Measurements from ENCODE around the gene SLC6A13. TPM values are rescaled to one million over a fixed set of nuclear protein-coding genes. Genes with fewer than 3 reads are reported as not detected.

The SLC6A13 gene
- total RNA-seq, 2 donors from 2014 or later = 0.85 TPM; not detected in 1

GRCh38 chr12:196436-196835 is 66.2 kb downstream of the SLC6A13 start:
- H3K4me1 ChIP-seq (replicated peaks) = no peaks in the 10 kb centered on the region
- intact Hi-C loops (cut with DNase I) = no loop called here
- no peaks in the 10 kb centered on the region for H3K9me3 ChIP-seq
- TF ChIP-seq POLR2A (IDR thresholded peaks at IDR 0.05) (no peak), CTCF (IDR thresholded peaks at IDR 0.05) (no peak), POLR2AphosphoS5 (IDR thresholded peaks at IDR 0.05) (no peak)
- no peak overlapping the region for H3K4me3 ChIP-seq
- DNase-seq (ENCODE audit: low spot score) = no peak
- H3K36me3 ChIP-seq = no peaks in the 10 kb centered on the region
- H3K27me3 ChIP-seq (replicated peaks; ENCODE audit: insufficient read depth) = no peaks in the 10 kb centered on the region
- WGBS = 76% methylated on average over 4 of the region's 4 CpGs
- H3K27ac ChIP-seq = no peak overlapping the region

GRCh38 chr12:195951-196350 is 66.7 kb downstream of the SLC6A13 start:
- no peaks in the 10 kb centered on the region for H3K36me3 ChIP-seq
- no peak overlapping the region for H3K4me3 ChIP-seq
- H3K27ac ChIP-seq = no peak overlapping the region
- H3K4me1 ChIP-seq (replicated peaks) = no peaks in the 10 kb centered on the region
- no peak for TF ChIP-seq POLR2AphosphoS5 (IDR thresholded peaks at IDR 0.05)
- no peak for TF ChIP-seq CTCF (IDR thresholded peaks at IDR 0.05)
- no peak for TF ChIP-seq POLR2A (IDR thresholded peaks at IDR 0.05)
- WGBS = 92% methylated on average over 15 of the region's 15 CpGs
- intact Hi-C loops (cut with DNase I) = no loop called here
- no peaks in the 10 kb centered on the region for H3K9me3 ChIP-seq
- DNase-seq (ENCODE audit: low spot score) = no peak
- H3K27me3 ChIP-seq (replicated peaks; ENCODE audit: insufficient read depth) = no peaks in the 10 kb centered on the region

GRCh38 chr12:195156-195555 is 67.5 kb downstream of the SLC6A13 start:
- H3K27me3 ChIP-seq (replicated peaks; ENCODE audit: insufficient read depth) = no peaks in the 10 kb centered on the region
- TF ChIP-seq POLR2AphosphoS5 (IDR thresholded peaks at IDR 0.05) (no peak), POLR2A (IDR thresholded peaks at IDR 0.05) (no peak), CTCF (IDR thresholded peaks at IDR 0.05) (no peak)
- H3K4me3 ChIP-seq = no peak overlapping the region
- 83% methylated on average over 5 of the region's 5 CpGs for WGBS
- intact Hi-C loops (cut with DNase I) = no loop called here
- no peaks in the 10 kb centered on the region for H3K4me1 ChIP-seq (replicated peaks)
- no peaks in the 10 kb centered on the region for H3K9me3 ChIP-seq
- no peaks in the 10 kb centered on the region for H3K36me3 ChIP-seq
- DNase-seq (ENCODE audit: low spot score) = no peak
- no peak overlapping the region for H3K27ac ChIP-seq

GRCh38 chr12:194276-194675 is 68.4 kb downstream of the SLC6A13 start:
- intact Hi-C loops (cut with DNase I) = no loop called here
- no peaks in the 10 kb centered on the region for H3K9me3 ChIP-seq
- 83% methylated on average over 7 of the region's 7 CpGs for WGBS
- TF ChIP-seq POLR2AphosphoS5 (IDR thresholded peaks at IDR 0.05) (no peak), CTCF (IDR thresholded peaks at IDR 0.05) (no peak), POLR2A (IDR thresholded peaks at IDR 0.05) (no peak)
- no peaks in the 10 kb centered on the region for H3K36me3 ChIP-seq
- no peaks in the 10 kb centered on the region for H3K27me3 ChIP-seq (replicated peaks; ENCODE audit: insufficient read depth)
- no peak for DNase-seq (ENCODE audit: low spot score)
- peaks cover 3% of the 10 kb centered on the region for H3K4me1 ChIP-seq (replicated peaks)
- H3K4me3 ChIP-seq = no peak overlapping the region
- no peak overlapping the region for H3K27ac ChIP-seq

- Histone ChIP-seq H3K27ac (no peak overlapping the region), H3K36me3 (no peaks in the 10 kb centered on the region), H3K27me3 (replicated peaks; ENCODE audit: insufficient read depth) (no peaks in the 10 kb centered on the region), H3K9me3 (no peaks in the 10 kb centered on the region), H3K4me3 (no peak overlapping the region), H3K4me1 (replicated peaks) (peaks cover 8% of the 10 kb centered on the region)
- intact Hi-C loops (cut with DNase I) = no loop called here
- 55% methylated on average over 10 of the region's 10 CpGs for WGBS
- TF ChIP-seq CTCF (IDR thresholded peaks at IDR 0.05) (no peak), POLR2A (IDR thresholded peaks at IDR 0.05) (no peak), POLR2AphosphoS5 (IDR thresholded peaks at IDR 0.05) (no peak)
- no peak for DNase-seq (ENCODE audit: low spot score)
Measured at GRCh38 chr12:193261-193660, 69.4 kb downstream of the SLC6A13 start.
